ENCODE measurements around the gene PPM1A.
"Not testable (repeated sequence)": the region's sequence is repeated elsewhere in the genome, so short reads cannot be mapped to it uniquely, and the experiment has no call there.

PPM1A gene

DNA sequence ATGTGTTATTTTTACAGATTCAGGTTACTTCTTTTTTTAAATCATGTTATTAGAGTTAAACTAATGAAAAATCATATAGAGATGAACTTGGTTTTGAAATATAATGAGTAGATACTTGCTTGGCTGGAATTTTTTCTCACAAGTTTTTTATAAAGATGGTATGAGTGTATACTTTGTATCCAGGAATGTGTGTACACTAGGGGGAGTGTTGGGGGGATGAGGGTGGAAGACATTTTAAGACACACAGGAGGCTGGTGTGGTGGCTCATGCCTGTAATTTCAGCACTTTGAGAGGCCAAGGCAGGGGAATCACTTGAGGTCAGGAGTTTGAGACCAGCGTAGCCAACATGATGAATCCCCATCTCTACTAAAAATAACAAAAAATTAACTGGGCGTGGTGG, 23.2 kb downstream of the PPM1A start:
- DNase-seq: no peak

DNA sequence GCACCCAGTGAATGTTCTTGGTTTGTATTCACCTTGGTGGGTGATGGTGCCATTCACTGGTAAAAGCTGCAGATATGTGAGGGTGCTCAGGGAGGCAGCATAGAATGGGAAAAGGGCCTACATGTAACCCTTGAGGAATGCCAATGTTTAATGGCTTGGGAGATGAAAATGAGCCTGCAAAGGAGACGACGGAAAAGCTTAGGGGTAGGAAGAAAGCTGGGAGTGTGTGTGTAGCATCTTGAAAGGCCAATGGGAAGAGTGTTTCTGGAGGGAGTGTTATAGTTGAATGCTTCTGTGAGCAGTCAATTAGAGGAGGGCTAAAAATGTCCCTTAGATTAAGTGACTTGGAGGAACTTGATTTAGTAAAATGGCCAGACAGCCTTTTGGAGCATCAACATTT, 24.9 kb downstream of the PPM1A start:
- DNase-seq: no peak

DNA sequence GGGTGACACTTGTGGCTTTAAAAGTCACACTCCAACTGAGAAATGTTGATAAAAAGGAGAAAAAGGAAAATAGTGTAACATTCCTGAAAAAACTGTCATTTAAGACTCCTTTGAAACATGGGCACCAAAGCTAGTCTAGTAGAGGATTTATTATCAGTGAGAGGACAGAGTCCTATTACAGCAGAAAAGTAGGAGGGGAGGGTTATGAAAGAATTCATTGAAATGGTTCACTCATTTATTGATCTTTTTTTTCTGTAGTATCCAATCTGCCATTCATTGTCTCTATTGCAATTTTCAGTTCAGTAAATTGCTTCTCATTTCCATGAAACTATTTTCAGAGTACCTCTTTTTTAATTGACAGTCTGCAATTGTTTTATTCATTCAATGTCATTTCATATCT, 25.4 kb downstream of the PPM1A start:
- DNase-seq: no peak

DNA sequence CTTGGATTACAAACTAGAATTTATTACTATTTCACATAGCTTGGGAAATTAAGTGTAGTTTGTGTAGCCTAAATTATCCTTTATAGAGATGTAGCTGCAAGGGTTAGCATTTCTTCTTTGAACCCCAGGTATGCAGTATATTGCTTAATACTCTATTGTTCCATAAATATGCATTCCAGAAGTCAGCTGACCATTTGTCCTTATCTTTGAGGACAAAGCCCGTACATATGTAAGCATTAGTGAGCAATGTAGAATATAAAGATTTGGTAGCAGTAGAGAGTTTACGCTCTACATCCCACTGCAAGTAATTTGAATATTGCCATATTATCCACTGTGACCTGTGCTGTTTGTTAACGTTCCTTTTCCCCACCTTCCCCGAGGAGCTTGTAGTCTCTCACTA, 26.9 kb downstream of the PPM1A start:
- DNase-seq: no peak

DNA sequence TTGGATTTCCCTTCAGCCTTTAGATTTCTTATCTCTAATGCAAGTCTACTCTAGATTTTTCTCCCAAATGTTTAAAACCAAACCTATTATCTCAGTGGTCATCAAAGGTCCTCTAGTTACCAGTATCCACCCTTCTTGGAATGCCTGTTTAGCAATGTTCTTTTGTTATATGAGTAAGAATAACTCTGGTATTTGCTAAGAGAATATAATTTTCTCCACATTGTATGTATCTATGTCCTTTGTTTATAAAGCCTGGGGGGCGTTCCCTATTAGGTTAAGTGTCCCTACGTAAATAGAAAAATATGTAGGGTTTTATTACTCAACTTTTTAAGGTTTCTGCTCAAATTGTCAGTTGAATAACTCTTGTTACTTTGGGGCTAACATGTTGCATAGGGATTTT, 27.3 kb downstream of the PPM1A start:
- no peak for DNase-seq

DNA sequence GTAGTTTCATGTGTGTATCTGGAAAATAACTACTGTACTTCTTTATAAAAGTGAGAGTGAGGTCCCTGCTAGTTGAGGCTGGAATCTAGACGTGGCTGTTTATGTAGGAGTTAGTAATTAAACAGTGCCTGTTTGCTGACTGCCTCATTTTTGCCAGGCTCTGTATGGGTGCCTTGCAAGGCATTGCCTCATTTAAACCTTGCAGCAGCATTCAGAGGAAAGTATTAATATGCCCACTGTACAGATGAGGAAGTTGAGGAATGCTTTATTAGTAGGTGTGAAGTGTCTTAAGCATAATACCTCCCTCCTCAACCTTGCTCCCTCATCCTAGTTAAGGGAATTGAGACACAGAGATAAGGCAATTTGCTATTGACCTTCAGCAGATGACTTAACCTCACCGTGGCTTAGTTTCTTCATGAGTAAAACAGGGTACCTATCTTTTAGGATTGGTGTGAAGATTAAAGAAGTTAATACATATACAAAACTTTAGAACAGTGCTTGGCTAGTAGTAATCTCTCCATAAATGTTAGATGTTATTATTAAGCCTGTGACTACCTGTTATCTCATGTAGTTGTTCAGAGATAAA, 28.7 kb downstream of the PPM1A start:
- no peak for DNase-seq

DNA sequence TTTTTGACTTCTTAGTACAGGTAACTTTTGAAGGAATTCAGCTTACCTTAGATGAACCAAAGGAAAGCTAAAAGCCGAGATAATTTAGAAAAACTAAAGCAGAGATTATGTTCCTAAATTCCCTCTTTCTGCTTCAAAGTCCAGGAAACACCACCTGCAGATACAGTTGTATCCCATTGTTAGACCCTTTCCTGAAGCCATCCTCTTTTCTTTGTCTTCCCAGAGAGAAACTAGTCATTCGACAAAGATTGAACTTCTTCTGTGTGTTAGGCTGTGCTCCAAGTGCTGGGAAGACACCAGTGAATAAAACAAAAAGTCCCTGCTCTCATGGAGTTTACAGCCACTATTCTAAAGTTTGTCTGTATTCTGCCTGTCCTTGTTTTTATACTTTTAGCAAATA, 29.3 kb downstream of the PPM1A start:
- no peak for DNase-seq

DNA sequence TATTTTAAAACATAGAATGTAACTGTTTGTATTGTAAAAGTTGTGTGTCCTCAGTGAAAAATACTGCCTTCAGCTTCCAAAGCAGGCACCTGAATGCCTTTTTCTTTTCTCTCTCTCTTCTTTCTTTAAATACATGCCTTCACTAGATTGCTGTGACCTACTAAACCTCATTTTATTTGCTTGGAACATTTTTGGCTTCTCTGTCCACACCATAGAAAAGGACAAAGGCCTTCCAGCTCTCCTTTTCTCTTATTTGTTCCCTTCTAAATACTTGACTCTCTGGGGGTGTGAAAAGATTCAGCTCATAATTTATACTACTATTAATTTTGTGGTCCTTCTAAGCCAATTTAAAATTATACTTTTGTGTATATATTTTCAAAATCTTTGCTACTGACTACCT, 38.4 kb downstream of the PPM1A start:
- DNase-seq: no peak

DNA sequence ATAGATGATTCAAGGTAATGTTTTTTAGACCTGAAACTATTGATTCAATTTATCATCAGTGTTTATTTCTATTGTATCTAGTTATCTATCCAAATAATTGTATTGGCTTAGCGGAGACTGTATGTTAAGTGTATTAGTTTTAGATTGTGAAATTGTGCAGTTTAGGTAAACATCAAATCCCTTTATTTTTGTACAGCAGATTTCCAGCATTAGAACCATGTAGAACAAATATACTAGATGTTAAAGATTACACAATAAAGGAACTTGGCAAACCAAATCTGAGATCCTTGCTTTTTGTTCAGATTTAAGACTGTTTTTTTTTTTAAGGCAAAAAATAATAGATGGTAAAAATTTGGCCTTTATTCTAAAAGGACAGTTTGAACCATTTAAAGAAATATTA, 39.3 kb downstream of the PPM1A start:
- no peak for DNase-seq

DNA sequence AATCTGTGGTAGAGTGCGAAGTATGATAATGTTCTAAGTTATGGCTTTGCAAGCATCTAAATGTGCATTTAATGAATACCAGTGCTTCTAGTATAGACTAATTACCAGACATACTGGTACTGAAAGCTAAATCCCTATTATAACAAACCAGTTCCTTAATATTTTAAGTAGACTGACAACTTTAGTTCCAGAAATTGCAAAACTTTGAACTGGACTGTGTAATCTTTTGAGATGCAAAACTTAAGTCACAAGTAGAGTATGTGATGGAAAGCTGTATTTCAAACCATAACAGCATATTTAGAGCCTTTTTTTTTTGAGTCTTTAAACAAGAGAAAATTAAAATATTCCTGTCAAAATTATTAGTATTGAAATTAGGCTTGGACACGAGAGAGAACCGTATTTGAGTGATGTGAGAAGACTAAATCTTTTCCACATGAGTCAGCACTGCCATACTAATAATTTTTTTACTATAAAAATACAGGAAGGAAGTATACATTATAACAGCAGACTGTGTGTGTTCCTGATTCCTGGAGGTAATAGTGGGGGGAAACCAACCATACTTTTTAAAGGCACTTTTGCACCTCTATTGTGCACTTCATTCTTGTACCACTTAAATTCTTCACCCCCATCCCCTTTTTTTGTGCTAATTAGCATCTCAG, 45.5 kb downstream of the PPM1A start:
- DNase-seq: no peak

DNA sequence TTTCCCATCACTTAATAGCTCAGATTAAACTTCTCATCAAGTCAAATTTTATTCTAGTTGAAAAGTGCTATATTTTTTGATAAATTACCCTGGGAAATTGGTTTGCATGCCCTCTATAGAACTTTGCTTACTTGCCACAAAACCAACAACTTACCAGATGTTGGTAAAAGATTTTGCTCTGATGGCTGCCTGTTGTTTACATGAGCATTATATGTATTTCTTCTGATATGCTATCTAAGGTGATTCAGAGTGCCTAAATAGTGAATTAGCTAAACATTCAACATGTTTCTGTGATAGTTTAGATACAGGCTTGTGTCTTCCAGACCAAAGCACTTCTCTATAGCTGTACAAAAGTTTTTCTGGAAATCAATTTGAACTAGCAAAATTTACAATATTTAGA, 51.0 kb downstream of the PPM1A start:
- DNase-seq: no peak

DNA sequence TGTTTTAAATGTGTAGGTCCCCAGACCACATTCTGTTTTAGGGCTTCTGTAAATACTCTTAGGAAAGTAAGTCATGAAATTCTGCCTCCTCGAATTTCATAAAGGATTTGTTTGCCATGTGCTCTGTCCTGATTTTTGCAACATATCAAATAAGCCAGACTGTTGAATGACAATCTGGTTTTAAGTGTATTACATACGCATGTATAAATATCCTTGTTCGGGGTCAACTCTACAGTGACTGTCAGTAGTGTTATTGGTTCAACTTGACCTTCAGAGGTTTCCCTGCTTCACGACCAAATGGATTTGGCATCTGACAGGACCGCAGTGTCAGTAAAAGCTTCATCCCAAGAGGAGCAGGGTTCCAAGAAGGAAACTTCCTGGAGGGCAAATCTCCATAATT, 52.7 kb downstream of the PPM1A start:
- DNase-seq: no peak

DNA sequence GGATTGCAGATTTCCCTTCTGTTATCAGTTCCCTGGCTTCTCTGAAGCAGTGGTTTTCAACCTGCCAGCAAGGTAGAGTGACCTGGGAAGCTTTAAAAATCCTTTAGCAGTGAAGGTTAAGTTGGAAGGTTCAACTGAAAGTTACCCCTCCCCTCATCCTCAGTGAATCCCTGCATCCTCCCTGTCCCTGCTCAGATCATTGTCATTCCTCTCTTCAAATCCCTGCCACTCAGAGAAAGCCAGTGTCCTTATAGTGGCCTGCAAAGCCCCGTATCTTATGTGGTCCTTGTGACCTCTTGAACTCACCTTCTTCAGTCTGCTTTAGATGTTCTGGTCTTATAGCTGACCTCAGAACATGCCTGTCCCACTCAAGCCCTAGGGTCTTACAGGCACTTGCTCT, 53.6 kb downstream of the PPM1A start:
- DNase-seq: no peak

DNA sequence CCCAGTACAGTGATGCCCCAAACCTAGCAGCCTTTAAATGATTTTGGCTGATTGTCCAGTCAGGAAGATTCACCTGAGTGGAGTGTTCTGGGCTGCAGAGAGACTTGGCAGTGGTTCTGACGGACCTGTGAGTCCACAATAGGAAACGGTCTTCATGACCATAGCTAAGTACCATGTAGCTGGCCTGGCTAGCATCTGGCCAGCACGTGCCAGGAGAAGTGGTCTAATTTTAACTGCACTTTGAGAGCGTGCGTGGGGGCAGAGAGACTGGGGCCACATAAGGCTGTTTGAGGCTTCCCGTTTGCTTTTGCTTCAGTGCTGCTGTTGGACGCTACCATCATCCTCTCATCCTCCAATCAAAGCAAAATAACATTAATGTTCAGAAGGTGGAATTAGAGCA, 54.7 kb downstream of the PPM1A start:
- DNase-seq: no peak

DNA sequence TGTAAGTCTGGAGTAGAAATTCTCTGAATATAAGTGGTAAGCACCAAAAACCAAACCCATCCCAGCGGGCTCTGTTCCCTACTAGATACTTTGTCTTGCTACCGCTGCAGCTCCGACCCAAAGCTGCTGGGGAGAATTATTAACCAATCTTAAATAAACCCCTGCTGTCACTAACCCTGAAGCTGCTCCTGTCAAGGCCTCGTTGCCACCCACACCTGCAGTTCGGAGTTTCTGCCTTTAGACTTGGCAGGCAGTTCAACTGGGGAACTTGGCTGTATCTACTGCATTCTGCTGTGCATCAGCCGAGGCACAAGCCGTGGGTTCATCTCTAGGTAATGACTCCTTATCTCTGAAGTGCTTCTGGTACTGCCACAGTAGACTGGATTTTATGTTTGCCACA, 55.5 kb downstream of the PPM1A start:
- DNase-seq: no peak

DNA sequence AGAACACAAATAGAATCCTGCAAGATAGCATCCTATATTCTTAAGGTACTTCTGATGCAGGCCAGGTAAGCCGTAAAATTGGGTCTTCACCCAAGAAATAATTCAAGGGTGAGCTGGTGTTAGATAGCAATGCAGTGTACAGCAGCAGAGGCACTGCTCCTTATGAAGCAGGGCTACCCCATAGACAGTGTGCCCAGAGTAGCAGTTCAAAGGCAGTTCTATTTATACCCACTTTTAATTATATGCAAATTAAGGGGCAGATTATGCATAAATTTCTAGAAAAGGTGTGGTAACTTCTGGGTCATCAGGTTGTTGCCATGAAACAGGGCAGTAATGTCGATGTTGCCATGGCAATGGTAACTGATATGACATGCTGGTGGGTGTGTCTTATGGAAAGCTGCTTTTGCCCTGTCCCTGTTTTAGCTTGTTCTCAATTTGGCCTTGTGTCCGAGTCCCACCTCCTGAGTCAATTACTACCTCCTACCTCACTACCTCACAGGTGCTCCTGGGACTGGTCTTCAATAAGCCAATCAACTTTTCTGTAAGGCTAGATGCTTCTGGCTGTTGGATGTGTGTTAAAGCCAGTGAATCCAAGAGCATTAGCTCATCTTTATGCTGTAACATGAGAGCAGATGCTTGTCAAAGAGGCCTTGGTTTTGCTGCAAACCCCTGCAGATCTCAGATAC, 61.0 kb downstream of the PPM1A start:
- DNase-seq: no peak

DNA sequence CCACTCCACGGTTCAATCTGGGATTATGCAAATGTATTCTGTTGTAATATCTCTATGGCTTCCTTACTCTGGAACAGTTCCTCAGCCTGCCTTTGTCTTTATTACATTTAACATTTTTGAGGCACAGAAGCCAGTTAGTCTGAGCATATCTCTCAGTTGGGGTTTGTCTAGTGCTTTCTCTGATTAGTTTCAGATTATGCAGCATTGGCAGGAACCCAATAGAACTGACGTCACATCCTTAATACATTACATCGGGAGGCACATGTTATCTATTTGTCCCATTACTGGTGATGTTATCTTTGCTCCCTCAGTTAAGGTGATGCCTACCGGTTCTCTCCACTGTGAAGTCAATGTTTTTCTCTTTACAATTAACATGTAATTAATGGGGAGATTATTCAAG, 62.4 kb downstream of the PPM1A start:
- DNase-seq: no peak

DNA sequence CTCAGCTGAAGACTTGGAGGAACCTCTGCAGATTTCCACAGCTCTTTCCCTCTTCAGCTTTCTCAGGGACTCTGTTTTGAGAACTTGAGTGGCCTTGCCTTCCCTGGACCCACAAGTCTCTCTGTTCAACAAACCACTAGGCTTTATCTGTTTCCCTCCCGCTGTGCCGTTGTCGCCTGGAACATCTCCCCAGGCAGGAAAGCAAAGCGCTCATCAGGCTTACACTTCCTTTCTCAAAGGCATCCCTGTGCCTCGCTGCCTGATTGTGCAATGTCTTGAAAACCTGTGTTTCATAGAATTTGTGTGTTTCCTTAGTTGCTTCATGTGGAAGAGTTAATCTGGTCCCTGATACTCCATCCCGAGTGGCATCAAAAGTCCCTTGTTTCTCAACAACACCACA, 64.1 kb downstream of the PPM1A start:
- DNase-seq: no peak

DNA sequence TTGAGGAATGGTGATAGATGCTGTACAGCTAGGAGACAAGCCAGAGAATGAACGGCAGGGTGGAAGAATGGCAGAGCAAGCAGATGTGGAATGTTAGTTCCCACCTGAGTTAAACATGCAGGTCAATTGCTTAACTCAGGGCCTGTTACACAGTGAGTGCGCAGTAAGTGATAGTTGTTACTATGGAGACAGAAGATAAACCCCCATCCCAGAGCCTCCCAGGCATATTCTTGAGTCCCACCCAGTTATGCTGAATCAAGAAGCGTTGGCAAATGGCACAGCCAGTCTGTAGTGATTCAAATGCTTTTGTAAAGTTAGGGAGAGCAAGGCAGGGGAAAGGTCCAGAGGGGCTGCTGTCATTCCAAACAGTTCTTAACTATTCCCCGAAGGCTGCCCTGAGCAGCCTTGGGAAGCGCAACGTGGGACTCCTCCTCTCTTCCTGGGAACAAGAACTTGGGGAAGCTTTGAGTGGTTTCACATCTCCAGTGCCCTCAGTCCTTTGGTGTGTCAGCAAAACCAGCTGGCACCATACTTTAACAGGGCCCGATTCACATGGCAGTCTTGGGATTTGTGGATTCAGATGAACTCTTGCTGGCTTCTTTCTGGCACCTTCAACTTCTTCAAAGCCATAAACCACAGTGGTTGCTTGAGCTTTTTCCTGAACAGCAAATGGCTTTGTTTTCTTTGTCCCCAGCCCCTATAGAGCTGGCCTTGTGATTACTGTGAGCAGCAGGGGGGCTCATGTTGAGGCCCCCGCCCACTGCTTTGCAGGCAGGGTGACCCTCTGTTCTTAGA, 66.4 kb downstream of the PPM1A start:
- DNase-seq: no peak

DNA sequence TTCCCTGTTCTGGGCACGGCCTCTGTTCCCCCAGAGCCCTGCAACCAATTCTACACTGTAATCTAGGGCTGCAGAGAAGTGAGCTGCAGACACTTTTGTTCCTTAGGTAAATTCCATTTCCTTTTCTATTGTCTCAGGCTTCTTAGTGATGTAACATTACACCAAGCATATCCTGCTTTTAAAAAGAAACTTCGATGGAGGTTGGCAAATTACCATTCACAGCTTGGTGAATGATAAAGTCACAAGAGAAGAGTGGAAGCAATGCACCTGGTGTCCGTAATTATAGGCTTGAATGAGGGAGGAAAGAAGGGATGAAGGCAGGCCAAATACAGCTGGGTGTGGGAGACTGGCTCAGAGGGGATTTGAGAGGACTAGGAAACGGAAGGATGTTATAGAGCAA, 68.6 kb downstream of the PPM1A start:
- DNase-seq: no peak

DNA sequence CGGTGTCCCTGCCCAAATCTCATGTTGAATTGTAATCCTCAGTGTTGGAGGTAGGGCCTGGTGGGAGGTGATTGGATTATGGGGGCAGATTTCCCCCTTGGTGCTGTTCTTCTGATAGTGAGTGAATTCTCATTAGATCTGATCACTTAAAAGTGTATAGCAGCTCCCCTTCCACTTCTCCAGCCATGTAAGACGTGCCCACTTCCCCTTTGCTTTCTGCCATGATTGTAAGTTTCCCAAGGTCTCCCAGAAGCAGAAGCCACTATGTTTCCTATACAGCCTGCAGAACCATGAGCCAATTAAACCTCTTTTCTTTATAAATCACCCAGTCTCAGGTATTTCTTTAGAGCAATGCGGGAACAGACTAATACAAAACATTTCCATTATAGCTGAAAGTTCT, 71.8 kb downstream of the PPM1A start:
- not testable (repeated sequence) for DNase-seq

DNA sequence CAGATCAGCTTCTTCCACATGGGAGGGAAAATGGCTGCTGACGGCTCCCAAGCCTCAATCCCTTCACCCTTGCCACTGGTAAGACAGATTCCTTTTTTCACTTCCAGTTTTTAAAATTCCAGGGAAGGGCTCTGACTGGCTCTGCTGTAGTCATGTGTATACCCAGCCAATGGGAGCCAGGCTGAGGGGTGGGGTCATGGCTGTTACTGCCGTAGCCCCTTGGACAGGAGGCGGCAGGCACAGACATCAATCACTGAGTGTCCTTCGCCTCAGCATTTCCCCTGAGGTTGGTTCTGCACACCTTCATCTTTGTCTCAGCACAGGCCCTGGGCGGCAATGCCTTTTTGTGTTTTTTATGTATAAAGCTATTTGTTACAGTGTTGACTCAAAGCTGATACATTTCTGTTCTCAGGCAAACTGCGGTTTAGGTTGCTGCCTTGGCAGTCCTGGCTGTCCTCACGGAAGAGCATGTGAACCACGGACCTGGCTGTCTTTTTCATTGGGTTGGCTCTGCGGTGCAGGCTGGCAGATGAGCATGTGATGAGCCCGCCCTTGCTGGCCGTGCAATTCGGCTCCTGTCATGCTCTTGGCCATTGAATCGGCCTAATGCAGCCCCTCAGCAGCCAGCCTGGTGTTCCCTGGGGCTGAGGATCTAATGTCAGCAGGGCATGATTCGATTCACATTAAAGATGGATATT, 74.3 kb downstream of the PPM1A start:
- no peak for DNase-seq

DNA sequence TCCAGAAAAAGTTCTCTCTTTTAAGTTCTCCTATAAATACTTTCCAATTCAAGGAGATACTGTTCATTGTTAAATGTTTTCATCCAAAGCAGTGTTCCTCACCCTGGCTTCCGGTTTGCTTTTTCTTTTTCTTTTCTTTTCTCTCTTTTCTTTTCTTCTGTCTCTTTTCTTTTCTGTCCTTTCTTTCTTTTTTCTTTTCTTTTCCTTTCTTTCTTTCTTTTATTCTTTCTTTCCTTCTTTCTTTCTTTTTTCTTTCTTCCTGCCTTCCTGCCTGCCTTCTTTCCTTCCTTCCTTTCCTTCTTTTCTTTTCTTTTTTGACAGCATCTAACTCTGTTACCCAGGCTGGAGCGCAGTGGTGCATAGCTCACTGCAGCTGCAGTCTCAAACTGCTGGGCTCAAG, 75.8 kb downstream of the PPM1A start:
- no peak for DNase-seq

All from stimulated activated CD4-positive, alpha-beta T cell treated with anti-CD3 and anti-CD28 coated beads, Interleukin-4, amount 100 ng/mL, for 1 hour (primary cell).